Activated CD4-positive, alpha-beta memory T cell treated with anti-CD3 and anti-CD28 coated beads for 36 hours (primary cell): ENCODE measurements around the gene SLC2A11. TPM values are rescaled to one million over a fixed set of nuclear protein-coding genes. Genes with fewer than 3 reads are reported as not detected.

ENCODE experiments used
- CTCF ChIA-PET: fragments of 350-600 bp; sonication (Branson Sonifier 250); formaldehyde crosslinking; loops from one replicate; lab custom pipeline; 2021; ENCODE audit warnings: antibody characterized with exemption, inconsistent platforms; lab: Charles Lee
- POLR2A ChIA-PET: fragments of 350-600 bp; sonication (Branson Sonifier 250); formaldehyde crosslinking; loops from one replicate; lab custom pipeline; 2021; ENCODE audit warnings: antibody characterized with exemption; lab: Charles Lee
- DNase-seq: peaks from one replicate; pipeline ENCODE4 v3.0.0-alpha.2; 2020
- H3K27ac Mint-ChIP-seq: one replicate; pipeline ENCODE4 v1.8.0; 2021; ENCODE audit warnings: mixed read lengths
- H3K27me3 Mint-ChIP-seq: one replicate; pipeline ENCODE4 v1.8.0; 2021; ENCODE audit warnings: mixed read lengths
- H3K36me3 Mint-ChIP-seq: one replicate; pipeline ENCODE4 v1.8.0; 2021; ENCODE audit warnings: mixed read lengths
- H3K4me1 Mint-ChIP-seq: one replicate; pipeline ENCODE4 v1.8.0; 2021; ENCODE audit warnings: low read depth, mixed read lengths
- H3K4me3 Mint-ChIP-seq: one replicate; pipeline ENCODE4 v1.8.0; 2021; ENCODE audit warnings: mild to moderate bottlenecking, mixed read lengths
- H3K9me3 Mint-ChIP-seq: one replicate; pipeline ENCODE4 v1.8.0; 2021; ENCODE audit warnings: mixed read lengths
- intact Hi-C: fragments of 100-400 bp; cut with micrococcal nuclease; formaldehyde crosslinking; loops from one replicate; pipeline ENCODE4 v1.15.1; 2023
- total RNA-seq, 2 experiments: library from RNA; stranded (reverse); gene quantifications; one replicate each; pipeline ENCODE4 v1.2.3, GENCODE V29; 2021

Gene SLC2A11
- total RNA-seq, 2 experiments from 2014 or later: 6.8 to 8.9 TPM

DNA sequence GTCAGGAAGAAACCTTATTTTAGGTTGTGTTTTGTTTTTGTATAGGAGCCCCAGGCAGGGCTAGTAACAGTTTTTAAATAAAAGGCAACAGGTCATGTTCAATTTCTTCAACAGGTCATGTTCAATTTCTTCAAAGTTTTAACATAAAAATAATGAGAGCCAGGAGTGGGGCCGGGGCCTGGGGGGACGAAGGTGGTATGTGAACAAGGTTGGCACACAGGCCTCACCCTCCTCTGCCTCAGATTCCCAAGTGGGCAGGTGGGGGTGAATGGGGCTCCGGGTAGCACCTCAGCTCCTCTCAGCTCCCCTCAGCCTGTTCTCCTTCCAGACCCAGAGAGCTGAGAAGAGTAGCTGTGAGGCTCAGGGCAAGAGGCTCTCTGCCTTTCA, 23.3 kb upstream of the SLC2A11 start:
- H3K27me3 Mint-ChIP-seq: peaks cover 2% of the 10 kb centered on the region
- H3K4me3 Mint-ChIP-seq: no peak overlapping the region
- no peaks in the 10 kb centered on the region for H3K9me3 Mint-ChIP-seq
- H3K4me1 Mint-ChIP-seq: peaks cover 18% of the 10 kb centered on the region
- peaks cover 10% of the 10 kb centered on the region for H3K36me3 Mint-ChIP-seq
- no peak overlapping the region for H3K27ac Mint-ChIP-seq
- ChIA-PET POLR2A (no interaction called here), CTCF (interaction anchor here (0.7 kb wide), 1 partner anchor 66 kb away, joined by 4 read pairs; no protein-coding TSS in a partner anchor)
- DNase-seq: no peak
- intact Hi-C loops: no loop called here

DNA sequence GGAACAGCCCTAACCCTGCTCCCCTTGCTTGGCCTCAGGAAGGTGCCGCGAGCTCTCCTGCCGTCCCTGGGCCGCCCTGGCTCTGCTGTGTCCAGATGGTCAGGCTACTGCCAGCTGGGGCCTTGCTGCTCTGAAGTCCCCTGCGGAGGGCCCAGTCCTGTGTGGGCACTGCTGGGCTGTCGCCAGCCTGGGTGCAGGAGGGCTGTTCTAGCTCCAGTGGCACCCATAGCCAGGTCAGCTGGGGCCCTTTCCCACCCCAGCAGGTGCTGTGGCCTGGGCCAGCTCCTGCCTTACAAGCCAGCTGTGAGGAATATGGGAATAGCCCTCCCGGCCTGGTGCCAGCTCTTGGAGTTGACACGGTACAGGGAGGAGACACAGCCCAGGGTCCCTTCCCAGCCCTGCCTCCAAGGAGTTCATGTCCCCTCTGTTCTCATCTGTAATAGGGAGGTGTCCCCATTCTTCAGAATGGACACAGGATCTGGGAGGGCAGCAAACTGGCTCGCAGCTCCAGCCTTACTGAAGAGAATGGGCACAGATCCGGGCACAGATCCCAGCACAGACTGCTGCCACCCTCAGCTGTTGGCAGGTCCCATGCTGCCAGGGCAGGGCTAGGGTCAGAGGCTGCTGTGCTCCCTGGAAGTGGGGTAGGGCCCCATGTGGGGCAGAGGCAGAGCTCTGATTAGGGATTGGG, 22.7 kb upstream of the SLC2A11 start:
- Mint-ChIP-seq H3K9me3 (no peaks in the 10 kb centered on the region), H3K36me3 (peaks cover 10% of the 10 kb centered on the region), H3K27me3 (peaks cover 2% of the 10 kb centered on the region), H3K27ac (peak overlapping the region; percentile 9), H3K4me1 (peaks cover 19% of the 10 kb centered on the region), H3K4me3 (no peak overlapping the region)
- no peak for DNase-seq
- CTCF ChIA-PET: interaction anchor here (0.7 kb wide), 1 partner anchor 66 kb away, joined by 4 read pairs; no protein-coding TSS in a partner anchor
- POLR2A ChIA-PET: no interaction called here
- intact Hi-C loops: no loop called here

DNA sequence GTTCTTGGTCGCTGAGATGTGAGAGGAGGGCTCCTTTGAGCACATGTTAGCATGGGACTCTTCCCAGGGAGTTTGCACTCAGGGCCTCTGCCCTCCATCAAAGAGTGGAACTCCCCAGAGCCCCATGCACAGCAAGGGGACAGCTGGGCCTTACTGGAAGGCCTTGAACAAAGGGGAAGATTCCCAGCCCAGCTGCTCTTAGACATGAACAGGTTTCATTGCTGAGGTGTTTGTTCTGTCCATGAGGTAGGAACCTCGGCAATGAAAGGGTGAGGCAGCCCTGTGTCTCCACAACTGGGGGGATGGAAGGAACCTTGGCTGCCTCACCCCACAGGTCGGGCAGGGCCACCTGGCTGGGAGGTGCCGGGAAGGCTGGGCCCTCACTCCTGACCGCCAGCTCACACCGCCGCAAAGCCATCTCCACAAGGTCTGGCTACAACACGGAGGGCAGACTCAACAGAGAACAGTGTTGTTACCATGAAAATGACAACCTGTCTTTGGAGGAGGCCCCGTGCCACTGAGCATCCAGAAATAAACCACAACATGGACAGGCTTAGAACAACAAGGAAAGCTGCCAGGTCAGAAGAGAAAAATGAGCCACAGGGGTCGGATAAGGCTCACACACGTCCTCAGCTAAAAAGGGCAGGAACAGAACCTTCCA, 22.1 kb upstream of the SLC2A11 start:
- peaks cover 2% of the 10 kb centered on the region for H3K27me3 Mint-ChIP-seq
- ChIA-PET CTCF (no interaction called here), POLR2A (no interaction called here)
- H3K36me3 Mint-ChIP-seq: peaks cover 7% of the 10 kb centered on the region
- H3K4me3 Mint-ChIP-seq: no peak overlapping the region
- intact Hi-C loops: no loop called here
- H3K27ac Mint-ChIP-seq: peak overlapping the region; percentile 9
- peaks cover 19% of the 10 kb centered on the region for H3K4me1 Mint-ChIP-seq
- H3K9me3 Mint-ChIP-seq: no peaks in the 10 kb centered on the region
- DNase-seq: no peak

DNA sequence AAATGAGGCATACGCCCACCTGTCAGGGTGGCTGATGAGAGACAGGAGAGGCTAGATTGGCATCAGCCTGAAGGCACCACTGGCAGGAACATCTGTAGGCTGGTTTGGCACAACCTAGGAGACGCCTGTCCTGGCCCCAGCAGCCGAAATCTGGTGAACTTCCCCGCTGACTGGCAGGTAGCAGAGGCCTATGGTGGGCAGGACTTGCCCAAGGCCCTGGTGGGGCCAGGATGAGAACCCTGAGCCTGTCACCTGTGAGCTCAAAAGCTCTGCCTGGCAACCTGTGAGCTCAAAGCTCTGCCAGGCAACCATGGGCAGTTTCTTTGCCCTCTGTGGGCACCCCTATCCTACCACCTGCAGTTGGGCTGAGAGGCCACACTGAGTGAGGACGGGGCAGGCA, 21.4 kb upstream of the SLC2A11 start:
- peaks cover 4% of the 10 kb centered on the region for H3K36me3 Mint-ChIP-seq
- no peak overlapping the region for H3K4me3 Mint-ChIP-seq
- POLR2A ChIA-PET: interaction anchor here (1.7 kb wide), 1 partner anchor 50 kb away, joined by 4 read pairs; the partner anchor contains the start of gene SMARCB1
- no peak overlapping the region for H3K27ac Mint-ChIP-seq
- no peaks in the 10 kb centered on the region for H3K9me3 Mint-ChIP-seq
- DNase-seq: no peak
- peaks cover 19% of the 10 kb centered on the region for H3K4me1 Mint-ChIP-seq
- intact Hi-C loops: no loop called here
- CTCF ChIA-PET: no interaction called here
- H3K27me3 Mint-ChIP-seq: peaks cover 2% of the 10 kb centered on the region

DNA sequence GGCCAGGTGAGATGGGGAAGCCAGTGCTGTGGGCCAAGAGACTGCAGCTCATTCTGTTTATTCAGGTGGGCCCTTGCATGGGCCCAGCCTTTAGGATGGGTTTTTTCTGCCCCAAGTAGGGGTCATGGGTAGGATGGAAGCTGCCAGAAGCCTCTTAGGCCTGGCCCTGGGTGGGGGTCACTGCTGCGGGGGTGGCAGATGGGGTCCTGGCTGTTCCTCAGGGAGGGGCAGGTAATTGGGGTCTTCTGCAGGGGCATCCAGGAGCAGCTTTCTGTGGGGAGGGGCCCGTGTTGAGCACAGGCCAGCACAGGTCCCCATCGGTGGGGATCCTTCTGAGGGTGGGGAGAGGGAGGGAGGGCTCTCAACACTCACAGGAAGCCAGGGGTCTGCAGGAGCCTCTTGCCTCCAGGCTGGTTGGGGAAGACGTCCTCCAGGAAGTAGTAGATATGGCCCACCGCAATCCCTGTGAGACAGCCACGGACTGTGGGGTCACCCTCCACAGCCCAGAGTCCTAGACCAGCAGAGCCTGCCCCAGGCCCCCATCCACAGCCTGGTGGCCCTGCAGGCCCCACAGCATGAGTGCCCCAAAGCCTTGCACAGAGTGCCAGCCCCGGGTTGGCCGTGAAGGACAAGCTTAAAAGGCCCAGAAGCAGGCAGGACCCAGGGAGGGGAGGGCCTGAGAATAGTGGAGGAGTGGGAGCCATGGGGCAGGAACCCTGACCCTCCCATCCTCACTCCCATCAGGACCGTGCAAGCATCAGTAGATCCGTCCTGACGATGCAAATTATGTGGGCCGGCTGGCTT, 20.8 kb upstream of the SLC2A11 start:
- Mint-ChIP-seq H3K4me1 (peaks cover 19% of the 10 kb centered on the region), H3K4me3 (no peak overlapping the region), H3K27ac (no peak overlapping the region), H3K9me3 (no peaks in the 10 kb centered on the region), H3K27me3 (peaks cover 2% of the 10 kb centered on the region), H3K36me3 (peaks cover 4% of the 10 kb centered on the region)
- no peak for DNase-seq
- POLR2A ChIA-PET: interaction anchor here (1.7 to 2.5 kb wide), 2 partner anchors 21 to 50 kb away, joined by 4 to 8 read pairs; partner anchors contain the start of genes SLC2A11 and SMARCB1
- CTCF ChIA-PET: no interaction called here
- intact Hi-C loops: no loop called here

DNA sequence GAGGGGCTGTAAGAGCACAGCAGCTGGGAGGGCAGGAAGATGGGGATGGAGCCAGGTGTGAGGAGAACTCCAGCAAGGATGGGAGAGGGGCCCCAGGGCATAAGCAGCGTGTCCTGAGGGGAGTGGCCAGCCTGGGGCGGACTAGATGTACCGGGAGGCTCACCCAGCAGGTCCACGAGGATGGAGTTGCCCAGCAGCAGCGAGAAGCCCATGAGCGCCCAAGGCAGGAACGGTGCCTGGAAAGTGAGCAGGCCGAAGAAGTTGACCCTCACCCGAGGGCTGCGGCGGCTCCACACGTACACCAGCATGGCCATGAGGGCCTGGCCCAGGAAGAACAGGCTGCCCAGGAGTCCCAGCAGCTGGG, 20.2 kb upstream of the SLC2A11 start:
- no peak overlapping the region for H3K4me3 Mint-ChIP-seq
- ChIA-PET POLR2A (interaction anchor here (1.7 to 2.5 kb wide), 2 partner anchors 20 to 51 kb away, joined by 4 to 8 read pairs; partner anchors contain the start of genes SLC2A11 and SMARCB1), CTCF (interaction anchor here (1.3 kb wide), 1 partner anchor 12 kb away, joined by 3 read pairs; no protein-coding TSS in a partner anchor)
- peaks cover 2% of the 10 kb centered on the region for H3K27me3 Mint-ChIP-seq
- H3K36me3 Mint-ChIP-seq: peaks cover 4% of the 10 kb centered on the region
- no peaks in the 10 kb centered on the region for H3K9me3 Mint-ChIP-seq
- no peak overlapping the region for H3K27ac Mint-ChIP-seq
- intact Hi-C loops: no loop called here
- no peak for DNase-seq
- peaks cover 19% of the 10 kb centered on the region for H3K4me1 Mint-ChIP-seq

DNA sequence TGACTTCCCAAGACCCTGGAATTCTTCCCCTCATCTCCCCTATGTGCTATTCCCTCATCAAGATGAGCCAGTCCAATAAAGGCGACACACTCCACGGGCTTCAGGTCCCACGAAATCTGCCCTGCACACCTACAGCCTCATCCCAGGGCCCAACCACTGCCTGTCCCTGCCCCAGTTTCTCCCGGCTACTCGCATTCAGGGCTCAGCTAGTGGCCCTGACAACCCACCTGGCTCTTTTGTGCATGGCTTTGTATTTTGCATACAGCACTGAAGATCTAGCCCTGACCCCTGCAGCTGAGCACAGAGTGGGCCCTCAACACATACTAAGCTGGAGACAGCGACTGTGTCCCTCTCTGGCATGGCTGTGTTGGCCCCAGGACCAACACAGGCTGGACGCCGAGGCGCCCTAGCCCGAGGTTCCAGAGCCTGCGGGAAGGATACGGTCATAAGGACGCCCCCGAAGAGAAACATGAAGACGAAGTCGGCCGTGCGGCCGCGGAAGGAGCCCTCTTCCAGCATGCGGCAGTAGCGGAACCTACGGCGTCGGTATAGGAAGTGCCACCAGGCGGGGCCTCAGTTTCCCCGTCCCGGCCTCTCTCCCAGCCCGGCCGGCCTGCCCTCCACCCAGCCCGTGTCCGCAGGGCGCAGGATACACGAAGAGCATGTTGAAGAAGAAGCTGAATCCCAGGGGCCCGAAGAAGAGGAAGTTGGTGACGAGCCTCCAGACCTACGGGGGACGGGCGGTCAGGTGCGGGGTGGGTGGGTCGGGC, 19.6 kb upstream of the SLC2A11 start:
- no peaks in the 10 kb centered on the region for H3K9me3 Mint-ChIP-seq
- DNase-seq: no peak
- peaks cover 19% of the 10 kb centered on the region for H3K4me1 Mint-ChIP-seq
- ChIA-PET CTCF (interaction anchor here (1.3 kb wide), 1 partner anchor 12 kb away, joined by 3 read pairs; no protein-coding TSS in a partner anchor), POLR2A (interaction anchor here (1.7 to 2.5 kb wide), 2 partner anchors 19 to 52 kb away, joined by 4 to 8 read pairs; partner anchors contain the start of genes SLC2A11 and SMARCB1)
- intact Hi-C loops: loop anchor here (1.0 to 2.0 kb wide), 2 partner anchors 57 to 76 kb away; partner anchors contain the start of gene MIF
- peak overlapping the region; percentile 88 for H3K4me3 Mint-ChIP-seq
- H3K27ac Mint-ChIP-seq: no peak overlapping the region
- H3K36me3 Mint-ChIP-seq: peaks cover 4% of the 10 kb centered on the region
- peaks cover 2% of the 10 kb centered on the region for H3K27me3 Mint-ChIP-seq

DNA sequence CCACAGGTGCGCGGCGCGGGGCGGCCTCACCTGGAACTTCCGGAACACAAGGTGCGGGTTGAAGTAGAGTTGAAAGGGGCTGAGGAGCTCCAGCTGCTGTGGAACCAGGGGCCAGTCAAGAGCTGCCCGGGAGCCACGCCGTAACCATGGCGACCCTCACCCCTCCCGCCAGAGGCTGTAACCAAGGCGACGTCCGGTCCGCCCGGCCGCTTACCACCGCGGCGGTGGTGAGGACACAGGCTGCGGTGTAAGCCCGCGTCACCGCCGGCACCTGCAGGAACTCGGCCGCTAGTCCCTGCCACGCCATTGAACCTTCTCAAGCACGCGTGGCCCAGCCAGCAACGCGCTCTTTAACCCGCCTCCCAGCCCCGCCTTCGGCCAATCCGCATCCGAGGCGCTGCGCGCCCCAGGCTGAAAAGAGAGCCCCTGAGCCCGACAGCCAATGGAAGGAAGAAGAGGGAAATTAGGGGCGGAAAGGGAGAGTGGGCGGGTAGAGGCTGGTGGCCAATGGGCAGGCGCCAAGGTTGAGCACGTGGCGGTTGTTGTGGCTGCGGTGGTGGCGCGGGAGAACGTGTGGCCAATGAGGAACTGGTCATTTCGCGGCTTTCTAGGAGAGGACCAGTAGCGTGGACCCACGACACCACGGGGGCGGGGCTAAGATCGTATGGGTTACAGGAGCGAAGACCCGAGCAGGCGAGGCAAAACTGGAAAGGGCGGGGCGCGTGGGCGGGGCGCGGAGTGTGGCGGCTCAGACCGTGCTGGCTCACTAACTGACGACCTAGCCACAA, 18.8 kb upstream of the SLC2A11 start, which contains the start of gene DERL3:
DERL3 (minus strand) TSS at position 326 of the 788 bp plus-strand sequence; CDS start at position 307, 19 bp downstream.
- ChIA-PET POLR2A (interaction anchor here (2.5 kb wide), 1 partner anchor 19 kb away, joined by 8 read pairs; the partner anchor contains the start of gene SLC2A11), CTCF (interaction anchor here (1.3 kb wide), 1 partner anchor 11 kb away, joined by 3 read pairs; no protein-coding TSS in a partner anchor)
- Mint-ChIP-seq H3K27me3 (peaks cover 2% of the 10 kb centered on the region), H3K4me1 (peaks cover 19% of the 10 kb centered on the region), H3K27ac (peak within 1 kb of the TSS; percentile 70), H3K9me3 (no peaks in the 10 kb centered on the region), H3K36me3 (peaks cover 4% of the 10 kb centered on the region), H3K4me3 (peak within 1 kb of the TSS; percentile 88)
- peak; percentile 98 for DNase-seq
- intact Hi-C loops: loop anchor here (1.0 to 2.0 kb wide), 3 partner anchors 52 to 75 kb away; partner anchors contain the start of gene MIF

DNA sequence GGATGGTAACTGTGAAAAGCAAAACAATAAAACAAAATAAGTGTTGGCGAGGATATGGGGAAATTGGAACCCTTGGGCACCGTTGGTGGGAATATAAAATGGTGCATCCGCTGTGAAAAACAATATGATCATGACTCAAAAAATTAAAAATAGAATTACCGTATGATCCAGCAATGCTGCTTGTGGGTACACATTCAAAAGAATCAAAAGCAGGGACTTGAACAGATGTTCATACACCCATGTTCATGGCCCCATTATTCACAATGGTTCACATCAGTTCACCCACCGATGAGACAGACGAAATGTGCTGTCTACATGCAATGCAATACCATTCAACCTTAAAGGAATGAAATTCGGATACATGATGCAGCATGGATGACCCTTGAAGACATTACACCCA, 17.6 kb upstream of the SLC2A11 start:
- peaks cover 4% of the 10 kb centered on the region for H3K36me3 Mint-ChIP-seq

DNA sequence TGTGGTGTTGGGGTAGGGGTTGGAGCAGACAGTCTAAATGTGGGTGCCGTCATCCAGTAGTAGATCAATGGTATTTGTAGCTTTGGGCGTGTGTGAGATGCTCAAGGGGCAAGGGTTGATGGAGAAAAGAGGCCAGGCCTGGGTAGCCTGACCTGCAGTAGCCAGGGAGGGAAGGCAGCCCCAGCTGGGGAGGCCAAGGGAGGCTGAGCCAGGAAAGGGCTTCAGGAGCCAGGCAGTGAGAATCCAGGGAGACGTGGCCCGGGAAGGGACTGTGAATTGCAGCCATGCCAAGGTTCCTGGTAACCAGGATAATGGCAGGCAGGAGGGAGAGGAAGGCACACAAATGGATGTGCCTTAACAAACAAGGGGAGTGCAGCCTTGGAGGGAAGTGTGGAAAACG, 16.4 kb upstream of the SLC2A11 start:
- H3K27me3 Mint-ChIP-seq: peaks cover 2% of the 10 kb centered on the region
- H3K36me3 Mint-ChIP-seq: peaks cover 4% of the 10 kb centered on the region
- peaks cover 19% of the 10 kb centered on the region for H3K4me1 Mint-ChIP-seq
- H3K4me3 Mint-ChIP-seq: no peak overlapping the region
- intact Hi-C loops: loop anchor here (10.0 kb wide), 1 partner anchor 136 kb away; no protein-coding TSS in a partner anchor
- no peak for DNase-seq
- H3K27ac Mint-ChIP-seq: no peak overlapping the region
- no peaks in the 10 kb centered on the region for H3K9me3 Mint-ChIP-seq
- ChIA-PET CTCF (no interaction called here), POLR2A (no interaction called here)

More for the DNA sequence above, 17.6 kb upstream of the SLC2A11 start:
- Mint-ChIP-seq H3K4me1 (peaks cover 19% of the 10 kb centered on the region), H3K9me3 (no peaks in the 10 kb centered on the region), H3K4me3 (no peak overlapping the region), H3K27me3 (peaks cover 2% of the 10 kb centered on the region), H3K27ac (no peak overlapping the region)
- DNase-seq: no peak
- intact Hi-C loops: loop anchor here (10.0 kb wide), 1 partner anchor 135 kb away; no protein-coding TSS in a partner anchor
- CTCF ChIA-PET: no interaction called here
- POLR2A ChIA-PET: no interaction called here
